Measurements from ENCODE around the gene PRKN.

Gene PRKN

DNA sequence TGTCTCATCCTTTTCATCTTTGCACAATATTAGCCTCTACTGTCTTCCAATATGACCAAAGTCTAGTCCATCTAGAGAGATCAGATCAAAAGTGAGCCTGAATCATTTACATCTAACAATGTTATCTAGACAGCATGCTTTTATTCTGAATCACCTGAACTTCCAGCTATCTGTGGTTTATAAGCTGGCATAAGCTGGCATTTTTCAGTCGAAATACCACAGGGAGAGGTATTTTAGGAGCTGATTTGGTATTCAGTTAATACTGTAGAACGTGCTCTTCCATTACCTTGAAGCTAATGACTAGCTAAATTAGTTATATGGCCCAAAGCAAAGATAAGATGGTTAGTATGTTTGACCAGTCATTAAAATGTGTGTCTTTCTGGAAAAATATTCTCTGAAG is 1265.4 kb downstream of the PRKN start:
- DNase-seq (ENCODE audit: extremely low read depth, low read depth) = no peak
- TF ChIP-seq, protein P1, sequence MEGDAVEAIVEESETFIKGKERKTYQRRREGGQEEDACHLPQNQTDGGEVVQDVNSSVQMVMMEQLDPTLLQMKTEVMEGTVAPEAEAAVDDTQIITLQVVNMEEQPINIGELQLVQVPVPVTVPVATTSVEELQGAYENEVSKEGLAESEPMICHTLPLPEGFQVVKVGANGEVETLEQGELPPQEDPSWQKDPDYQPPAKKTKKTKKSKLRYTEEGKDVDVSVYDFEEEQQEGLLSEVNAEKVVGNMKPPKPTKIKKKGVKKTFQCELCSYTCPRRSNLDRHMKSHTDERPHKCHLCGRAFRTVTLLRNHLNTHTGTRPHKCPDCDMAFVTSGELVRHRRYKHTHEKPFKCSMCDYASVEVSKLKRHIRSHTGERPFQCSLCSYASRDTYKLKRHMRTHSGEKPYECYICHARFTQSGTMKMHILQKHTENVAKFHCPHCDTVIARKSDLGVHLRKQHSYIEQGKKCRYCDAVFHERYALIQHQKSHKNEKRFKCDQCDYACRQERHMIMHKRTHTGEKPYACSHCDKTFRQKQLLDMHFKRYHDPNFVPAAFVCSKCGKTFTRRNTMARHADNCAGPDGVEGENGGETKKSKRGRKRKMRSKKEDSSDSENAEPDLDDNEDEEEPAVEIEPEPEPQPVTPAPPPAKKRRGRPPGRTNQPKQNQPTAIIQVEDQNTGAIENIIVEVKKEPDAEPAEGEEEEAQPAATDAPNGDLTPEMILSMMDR (IDR thresholded peaks at IDR 0.05; ENCODE audit: low read depth, low read length) = no peak

DNA sequence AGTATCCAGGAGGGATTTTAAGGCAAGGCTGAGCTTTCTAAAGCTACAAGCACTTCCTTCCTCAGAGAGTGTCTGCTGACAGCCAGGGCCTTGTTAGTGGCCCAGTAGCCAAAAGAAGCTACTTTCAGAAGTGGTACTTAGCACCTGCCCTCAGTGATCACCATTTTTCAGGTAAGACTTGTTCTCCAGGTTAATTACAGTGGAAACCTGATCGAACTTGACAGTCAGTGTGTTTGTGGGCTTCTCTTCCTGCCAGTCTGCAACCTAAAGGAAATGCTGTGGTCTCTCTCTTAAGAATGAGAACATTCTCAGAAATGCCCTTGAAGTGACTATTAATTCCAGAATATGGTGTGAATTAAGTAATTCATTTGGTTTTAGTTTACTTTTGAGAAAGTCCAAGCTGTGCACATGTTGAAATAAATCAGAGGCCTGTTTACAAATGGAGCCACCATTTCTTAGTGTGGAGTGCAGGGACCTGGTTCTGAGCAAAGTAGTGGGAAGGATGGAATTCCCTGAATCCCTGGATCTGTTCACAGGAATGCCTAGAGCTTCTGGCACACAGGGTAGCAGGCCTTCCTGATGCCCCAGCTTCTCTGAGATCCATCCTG is 1268.5 kb downstream of the PRKN start:
- no peak for DNase-seq (ENCODE audit: extremely low read depth, low read depth)
- TF ChIP-seq, protein P1 (IDR thresholded peaks at IDR 0.05; ENCODE audit: low read depth, low read length) = no peak

- no peak for DNase-seq (ENCODE audit: extremely low read depth, low read depth)
- TF ChIP-seq, protein P1 (IDR thresholded peaks at IDR 0.05; ENCODE audit: low read depth, low read length) = no peak
Measured at GRCh38 chr6:161458201-161458951, 1269.2 kb downstream of the PRKN start.

- TF ChIP-seq, protein P1 (IDR thresholded peaks at IDR 0.05; ENCODE audit: low read depth, low read length) = no peak
- no peak for DNase-seq (ENCODE audit: extremely low read depth, low read depth)
Measured at GRCh38 chr6:161455848-161456247, 1271.7 kb downstream of the PRKN start.

DNA sequence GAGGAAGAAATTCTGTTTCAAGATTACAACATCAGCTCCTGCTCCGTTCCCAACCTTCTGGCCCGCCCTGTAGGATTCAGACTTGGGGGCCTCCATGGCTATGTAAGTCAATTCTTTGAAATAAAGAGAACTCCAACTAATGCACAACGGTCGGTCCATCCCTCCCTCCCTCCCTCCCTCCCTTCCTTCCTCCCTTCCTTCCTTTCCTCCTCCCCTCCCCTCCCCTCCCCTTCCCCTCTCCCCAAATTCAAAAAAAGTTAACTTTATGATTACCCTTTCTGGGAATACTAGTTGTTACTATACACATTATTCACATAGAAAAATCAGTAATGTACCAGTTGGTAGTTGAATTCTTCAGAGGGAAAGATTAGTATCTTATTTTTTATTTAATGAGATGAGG is 1274.0 kb downstream of the PRKN start:
- no peak for DNase-seq (ENCODE audit: extremely low read depth, low read depth)
- TF ChIP-seq, protein P1 (IDR thresholded peaks at IDR 0.05; ENCODE audit: low read depth, low read length) = no peak

GRCh38 chr6:161452241-161452640 is 1275.3 kb downstream of the PRKN start:
- TF ChIP-seq, protein P1 (IDR thresholded peaks at IDR 0.05; ENCODE audit: low read depth, low read length) = no peak
- DNase-seq (ENCODE audit: extremely low read depth, low read depth) = no peak

DNA sequence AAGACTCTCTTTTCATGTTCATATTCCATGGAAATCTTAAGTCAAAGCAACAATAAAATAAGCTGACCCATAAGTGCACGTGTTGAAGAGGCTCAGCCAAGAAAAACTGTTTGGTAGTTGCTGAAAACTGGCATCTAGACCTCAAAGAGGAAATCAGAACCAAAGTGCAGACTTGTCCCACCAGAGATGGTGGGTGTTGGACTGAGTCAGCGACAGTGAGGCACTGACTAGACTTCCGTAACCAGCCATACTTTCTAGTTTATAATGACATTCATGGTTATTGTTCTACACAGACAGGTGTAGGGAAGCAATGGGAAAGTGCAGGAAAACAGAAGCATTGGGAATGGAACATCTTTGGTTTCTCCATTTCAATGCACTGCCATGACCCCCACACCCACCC is 1278.0 kb downstream of the PRKN start:
- TF ChIP-seq, protein P1 (IDR thresholded peaks at IDR 0.05; ENCODE audit: low read depth, low read length) = no peak
- no peak for DNase-seq (ENCODE audit: extremely low read depth, low read depth)

All from AG09319 (cell line).